Right renal pelvis (tissue), 4 donors: ENCODE data around the gene LIPC. TPM values are rescaled to one million over a fixed set of nuclear protein-coding genes. Genes with fewer than 3 reads are reported as not detected.
"Not testable (repeated sequence)": the region's sequence is repeated elsewhere in the genome, so short reads cannot be mapped to it uniquely, and the experiment has no call there.

Source experiments
- DNase-seq, 4 donors: peaks; one replicate each; pipeline ENCODE4 v3.0.0-alpha.2; 2013; ENCODE audit warnings: low read depth in 4 of 4, low spot score in 3 of 4, missing footprints in 1 of 4
- polyA plus RNA-seq, 4 donors: library from polyadenylated mRNA; unstranded; fragments of 120-200 nt; gene quantifications; one replicate each; pipeline ENCODE4 v1.2.1, GENCODE V29; 2013; ENCODE audit not compliant: insufficient read length in 4 of 4

The LIPC gene
- polyA plus RNA-seq, 4 donors, result 11.8 to 21.8 (median 13.9) TPM

DNA sequence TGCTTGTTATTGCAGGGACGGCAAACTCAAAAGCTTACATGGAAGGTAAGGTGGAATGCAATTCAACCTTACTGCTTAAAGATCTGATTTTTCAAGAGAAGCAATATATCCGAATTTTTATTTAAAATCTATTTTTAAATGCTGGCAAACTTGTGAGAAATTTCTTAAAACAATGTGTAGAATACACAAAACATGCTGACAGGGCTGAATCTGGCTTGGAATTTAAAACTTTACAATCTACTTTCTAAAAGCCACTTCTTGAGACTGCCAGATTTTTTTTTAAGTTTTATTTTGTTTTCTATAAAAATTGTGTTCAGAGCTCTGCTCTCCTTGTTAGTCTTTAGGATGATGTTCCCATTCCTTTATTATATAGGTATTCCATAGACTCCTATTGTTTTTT, 171.0 kb downstream of the LIPC start:
- no peak for DNase-seq

DNA sequence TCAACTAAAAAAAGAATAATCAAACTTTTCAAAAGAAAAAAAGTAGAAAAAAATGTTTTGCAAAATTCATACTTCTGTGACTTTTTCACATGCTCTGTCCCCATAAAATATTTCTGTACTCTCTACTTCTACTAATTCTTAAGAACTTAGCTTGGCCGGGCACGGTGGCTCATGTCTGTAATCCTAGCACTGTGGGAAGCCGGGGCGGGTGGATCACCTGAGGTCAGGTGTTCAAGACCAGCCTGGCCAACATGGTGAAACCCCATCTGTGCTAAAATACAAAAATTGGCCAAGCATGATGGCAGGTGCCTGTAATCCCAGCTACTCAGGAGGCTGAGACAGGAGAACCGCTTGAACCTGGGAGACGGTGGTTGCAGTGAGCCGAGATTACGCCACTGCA, 172.1 kb downstream of the LIPC start:
- not testable (repeated sequence) for DNase-seq

DNA sequence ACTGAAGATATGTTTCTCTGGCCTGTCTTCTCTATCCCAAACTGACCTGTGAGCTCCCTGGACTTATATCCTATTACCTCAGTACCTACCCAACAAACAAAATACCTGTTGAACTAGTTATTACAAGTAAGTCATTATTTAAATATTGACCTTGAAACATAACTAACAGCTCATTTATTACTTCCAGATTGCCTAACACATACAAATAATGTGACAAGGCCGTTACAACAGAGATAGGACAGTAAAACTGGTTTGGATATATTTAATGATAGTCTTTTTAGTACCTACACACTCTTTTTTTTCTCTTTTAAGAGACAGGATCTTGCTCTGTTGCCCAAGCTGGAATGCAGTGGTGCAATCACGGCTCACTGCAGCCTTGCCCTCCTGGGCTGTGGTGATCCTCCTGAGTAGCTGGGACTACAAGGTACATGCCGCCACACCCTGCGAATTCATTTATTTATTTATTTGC, 172.7 kb downstream of the LIPC start:
- DNase-seq, result no peak

DNA sequence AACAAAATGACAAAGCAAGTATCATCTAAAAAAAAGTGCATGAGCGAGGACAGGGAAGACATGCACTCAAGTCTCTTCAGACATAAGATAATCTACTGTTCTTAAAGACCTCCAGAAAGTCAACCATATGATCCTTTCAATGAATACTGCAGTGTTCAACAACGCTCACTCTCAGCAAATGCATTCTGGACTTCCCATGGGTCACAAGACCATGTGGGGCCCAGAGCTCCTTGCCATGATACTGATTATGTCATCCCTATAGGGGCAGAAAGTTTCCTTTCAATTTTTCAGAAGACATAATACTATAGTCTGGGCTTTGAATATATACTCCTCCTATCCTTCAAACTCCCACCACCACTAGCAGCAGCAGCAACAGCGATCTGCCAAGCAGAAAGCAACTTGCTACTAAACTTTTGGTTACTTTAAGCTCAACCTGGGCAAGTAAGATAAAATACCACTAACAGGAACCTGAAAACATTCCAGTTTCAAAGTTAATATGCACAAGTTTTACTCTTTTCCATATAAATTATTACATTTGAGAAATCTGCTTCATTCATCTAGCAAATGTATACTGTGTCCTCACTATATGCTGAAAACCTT, 174.2 kb downstream of the LIPC start:
- DNase-seq, result no peak

DNA sequence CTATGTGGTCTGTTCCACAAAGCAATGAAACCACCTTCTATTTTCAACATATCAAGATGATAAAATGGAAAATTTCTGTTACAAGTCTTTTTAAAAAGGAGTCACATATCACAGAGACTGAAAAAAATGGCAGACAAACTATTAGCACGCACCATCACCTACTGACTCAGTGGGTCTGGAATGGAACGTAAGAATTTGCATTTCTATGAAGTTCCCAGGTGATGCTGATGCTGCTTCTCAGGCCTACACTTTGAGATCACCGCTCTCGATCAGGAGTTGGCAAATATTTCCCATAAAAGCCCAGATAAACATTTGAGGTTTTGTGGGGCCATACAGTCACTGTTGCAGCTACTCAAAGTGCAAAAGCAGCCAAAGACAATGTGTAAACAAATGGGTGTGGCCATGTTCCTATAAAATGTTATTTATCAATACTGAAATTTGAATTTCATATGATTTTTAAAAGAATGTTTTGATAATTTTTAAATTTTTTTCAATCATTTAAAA, 174.8 kb downstream of the LIPC start:
- no peak for DNase-seq

DNA sequence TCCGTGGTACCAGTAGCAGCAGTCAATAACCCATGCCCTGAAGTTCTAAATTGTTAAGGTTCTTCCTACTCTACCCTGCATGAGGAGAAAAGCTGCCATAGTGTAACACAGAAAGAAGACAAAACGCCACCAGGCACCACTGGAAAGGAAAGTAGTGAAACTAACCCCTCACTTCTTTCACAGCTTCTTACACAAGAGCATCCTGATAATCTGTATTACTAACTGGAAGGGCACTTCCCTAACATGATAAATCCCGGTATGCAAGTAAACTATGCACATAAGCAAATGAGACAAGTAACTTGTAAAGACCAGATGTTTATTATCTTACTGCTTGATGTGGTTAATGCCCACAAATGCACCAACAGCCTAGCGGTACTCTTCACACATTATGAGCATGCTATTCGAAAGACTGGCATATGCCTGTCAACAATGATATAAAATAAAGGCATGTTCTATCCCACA, 176.4 kb downstream of the LIPC start:
- DNase-seq, result no peak

DNA sequence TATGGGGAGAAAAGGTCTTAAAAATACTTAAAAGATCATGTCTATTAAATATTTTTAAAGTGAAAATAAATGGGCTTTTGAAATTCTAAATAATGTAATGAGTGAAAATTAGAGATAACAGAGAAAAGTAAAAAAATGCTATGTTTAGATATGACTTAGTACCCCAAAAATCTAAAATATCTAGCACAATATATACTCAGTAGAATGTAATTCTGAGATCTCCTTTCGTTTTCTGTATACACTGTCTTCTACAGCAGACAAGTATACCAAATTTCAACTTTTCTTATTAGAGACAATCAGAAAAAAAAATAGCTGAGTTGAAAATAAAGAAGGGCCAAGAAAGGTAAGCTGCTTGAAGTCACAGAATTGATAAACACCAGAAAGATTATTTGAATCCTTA, 176.9 kb downstream of the LIPC start:
- DNase-seq, result no peak

DNA sequence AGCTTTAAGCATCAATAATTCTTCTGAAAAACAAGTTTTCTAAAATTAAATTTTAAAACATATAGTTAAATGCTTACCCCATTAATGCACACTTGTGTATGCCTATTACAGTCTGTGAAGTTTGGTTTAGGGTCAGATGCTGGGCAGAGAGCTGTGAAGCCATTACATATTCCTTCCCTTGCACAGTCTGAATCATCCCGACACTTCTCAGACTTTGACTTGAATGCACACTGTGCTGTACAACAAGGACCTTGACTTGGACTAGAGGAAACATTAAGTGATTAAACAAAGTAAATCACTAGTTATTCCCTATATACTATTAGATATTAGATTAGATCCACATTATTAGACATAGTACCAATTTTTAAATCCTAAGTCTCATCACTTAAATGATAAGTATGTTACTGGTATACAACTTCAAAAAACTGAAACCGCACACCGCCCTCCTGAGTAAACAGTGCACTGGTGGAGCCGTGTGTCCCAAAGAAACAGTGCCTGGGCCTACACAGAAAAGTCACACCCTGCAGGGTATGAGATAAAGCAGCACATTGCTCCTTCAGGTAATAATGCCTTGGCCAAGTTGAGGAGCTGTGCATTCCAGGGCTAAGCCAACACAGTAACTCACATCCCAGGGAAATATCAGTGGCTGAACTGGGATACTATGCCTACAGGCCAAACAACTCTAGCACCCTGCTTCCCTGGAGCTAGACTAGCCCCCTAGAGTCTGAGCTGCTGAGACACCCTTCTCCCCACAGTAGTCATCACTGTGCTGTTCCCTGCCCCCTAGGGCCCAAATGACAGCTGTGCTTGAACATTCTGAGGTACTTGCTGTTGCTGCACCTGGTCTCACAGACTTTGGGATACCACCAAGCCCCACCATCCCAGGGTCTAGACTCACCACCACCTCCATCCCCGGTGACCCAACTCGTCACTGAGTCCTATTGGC, 180.2 kb downstream of the LIPC start:
- no peak for DNase-seq

DNA sequence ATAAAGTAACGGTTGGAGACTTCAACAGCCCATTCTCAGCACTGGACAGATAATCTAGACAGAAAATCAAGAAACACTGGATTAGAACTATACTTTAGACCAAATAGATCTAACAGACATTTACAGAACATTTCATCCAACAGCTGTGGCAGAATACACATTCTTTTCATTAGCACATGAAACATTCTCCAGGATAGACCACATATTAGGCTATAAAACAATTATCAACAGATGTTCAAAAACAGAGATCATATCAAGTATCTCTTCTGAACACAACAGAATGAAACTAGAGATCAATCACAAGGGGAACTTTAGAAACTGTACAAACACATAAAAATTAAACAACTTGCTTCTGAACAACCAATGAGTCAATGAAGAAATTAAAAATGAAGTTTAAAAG, 184.4 kb downstream of the LIPC start:
- DNase-seq, result no peak
